ENCODE data around the gene RCSD1. TPM values are rescaled to one million over a fixed set of nuclear protein-coding genes. Genes with fewer than 3 reads are reported as not detected.

Gene RCSD1
- total RNA-seq, 5 donors from 2014 or later (not counting 1 experiment from before 2014, with no cell fraction given): 101 to 126 (median 107) TPM

GRCh38 chr1:167693425-167694045, 63.5 kb downstream of the RCSD1 start:
- ATAC-seq (replicated peaks in 1 of 4) (no peak), DNase-seq (no peak)
- ChIA-PET CTCF (interaction anchor here (0.6 to 0.9 kb wide), 3 partner anchors 25 to 460 kb away, joined by 3 to 4 read pairs (median 3); no protein-coding TSS in a partner anchor), POLR2A (no interaction called here)
- Mint-ChIP-seq H3K4me3 (no peak overlapping the region), H3K27ac (peak overlapping the region; percentile 46 to 68), H3K4me1 (peaks cover 0 to 5% (median 4%) of the 10 kb centered on the region in 3 donors), H3K9me3 (no peaks in the 10 kb centered on the region), H3K36me3 (peaks cover 71% of the 10 kb centered on the region), H3K27me3 (no peaks in the 10 kb centered on the region)
- Histone ChIP-seq H3K27ac (ENCODE audit: low read length) (no peak overlapping the region), H3K36me3 (ENCODE audit: control insufficient read depth in 2 of 2, extremely low read depth in 1 of 2, insufficient read depth in 1 of 2, low read length in 1 of 2) (peaks cover 27 to 96% of the 10 kb centered on the region in 2 donors), H3K4me3 (ENCODE audit: control insufficient read depth in 1 of 2, extremely low read depth in 1 of 2, low read length in 1 of 2) (no peak overlapping the region), H3K27me3 (replicated peaks in 1 of 2; ENCODE audit: control insufficient read depth in 2 of 2, extremely low read depth in 1 of 2, insufficient read depth in 2 of 2, low read length in 1 of 2) (no peaks in the 10 kb centered on the region), H3K9me3 (no peaks in the 10 kb centered on the region), H3K4me1 (ENCODE audit: control insufficient read depth in 1 of 2, extremely low read depth in 1 of 2, insufficient read depth in 2 of 2, low read length in 2 of 2) (no peaks in the 10 kb centered on the region)
- WGBS (ENCODE audit: insufficient coverage): 97% methylated on average over 7 of the region's 7 CpGs

GRCh38 chr1:167694691-167695090, 64.7 kb downstream of the RCSD1 start:
- no peak overlapping the region for H3K27ac ChIP-seq (ENCODE audit: low read length)
- no peak for ATAC-seq (replicated peaks in 1 of 4)
- peaks cover 75% of the 10 kb centered on the region for H3K36me3 Mint-ChIP-seq

GRCh38 chr1:167695147-167695546, 65.1 kb downstream of the RCSD1 start:
- Histone ChIP-seq H3K27ac (ENCODE audit: low read length) (no peak overlapping the region), H3K36me3 (ENCODE audit: control insufficient read depth in 2 of 2, extremely low read depth in 1 of 2, insufficient read depth in 1 of 2, low read length in 1 of 2) (peaks cover 26 to 98% of the 10 kb centered on the region in 2 donors), H3K4me1 (ENCODE audit: control insufficient read depth in 1 of 2, extremely low read depth in 1 of 2, insufficient read depth in 2 of 2, low read length in 2 of 2) (no peaks in the 10 kb centered on the region), H3K9me3 (no peaks in the 10 kb centered on the region), H3K27me3 (replicated peaks in 1 of 2; ENCODE audit: control insufficient read depth in 2 of 2, extremely low read depth in 1 of 2, insufficient read depth in 2 of 2, low read length in 1 of 2) (no peaks in the 10 kb centered on the region), H3K4me3 (ENCODE audit: control insufficient read depth in 1 of 2, extremely low read depth in 1 of 2, low read length in 1 of 2) (no peak overlapping the region)
- peaks cover 74% of the 10 kb centered on the region for H3K36me3 Mint-ChIP-seq
- POLR2A ChIA-PET: no interaction called here
- peaks cover 3 to 15% (median 9%) of the 10 kb centered on the region in 3 donors for H3K4me1 Mint-ChIP-seq
- H3K27ac Mint-ChIP-seq: peak overlapping the region; percentile 36 to 58
- 100% methylated on average over 2 of the region's 2 CpGs for WGBS (ENCODE audit: insufficient coverage)
- CTCF ChIA-PET: interaction anchor here in 1 of 2 donors (0.6 kb wide), 1 partner anchor 475 kb away, joined by 3 read pairs; no protein-coding TSS in a partner anchor
- DNase-seq (no peak), ATAC-seq (replicated peaks in 1 of 4) (no peak)
- H3K4me3 Mint-ChIP-seq: no peak overlapping the region
- H3K27me3 Mint-ChIP-seq: no peaks in the 10 kb centered on the region
- no peaks in the 10 kb centered on the region for H3K9me3 Mint-ChIP-seq

More at GRCh38 chr1:167694691-167695090, 64.7 kb downstream of the RCSD1 start:
- POLR2A ChIA-PET: no interaction called here
- Histone ChIP-seq H3K9me3 (no peaks in the 10 kb centered on the region), H3K27me3 (replicated peaks in 1 of 2; ENCODE audit: control insufficient read depth in 2 of 2, extremely low read depth in 1 of 2, insufficient read depth in 2 of 2, low read length in 1 of 2) (no peaks in the 10 kb centered on the region), H3K4me3 (ENCODE audit: control insufficient read depth in 1 of 2, extremely low read depth in 1 of 2, low read length in 1 of 2) (no peak overlapping the region), H3K4me1 (ENCODE audit: control insufficient read depth in 1 of 2, extremely low read depth in 1 of 2, insufficient read depth in 2 of 2, low read length in 2 of 2) (no peaks in the 10 kb centered on the region), H3K36me3 (ENCODE audit: control insufficient read depth in 2 of 2, extremely low read depth in 1 of 2, insufficient read depth in 1 of 2, low read length in 1 of 2) (peaks cover 26 to 98% of the 10 kb centered on the region in 2 donors)
- H3K27me3 Mint-ChIP-seq: no peaks in the 10 kb centered on the region
- DNase-seq: no peak
- H3K4me3 Mint-ChIP-seq: no peak overlapping the region
- 83% methylated on average over 2 of the region's 2 CpGs for WGBS (ENCODE audit: insufficient coverage)
- peak overlapping the region; percentile 36 to 58 for H3K27ac Mint-ChIP-seq
- CTCF ChIA-PET: no interaction called here
- peaks cover 3 to 12% (median 7%) of the 10 kb centered on the region in 3 donors for H3K4me1 Mint-ChIP-seq
- H3K9me3 Mint-ChIP-seq: no peaks in the 10 kb centered on the region

- Mint-ChIP-seq H3K27me3 (no peaks in the 10 kb centered on the region), H3K4me1 (peaks cover 3 to 15% (median 9%) of the 10 kb centered on the region in 3 donors), H3K4me3 (no peak overlapping the region), H3K27ac (peak overlapping the region; percentile 23 to 28), H3K36me3 (peaks cover 67% of the 10 kb centered on the region), H3K9me3 (no peaks in the 10 kb centered on the region)
- Histone ChIP-seq H3K4me3 (ENCODE audit: control insufficient read depth in 1 of 2, extremely low read depth in 1 of 2, low read length in 1 of 2) (no peak overlapping the region), H3K27me3 (replicated peaks in 1 of 2; ENCODE audit: control insufficient read depth in 2 of 2, extremely low read depth in 1 of 2, insufficient read depth in 2 of 2, low read length in 1 of 2) (no peaks in the 10 kb centered on the region), H3K4me1 (ENCODE audit: control insufficient read depth in 1 of 2, extremely low read depth in 1 of 2, insufficient read depth in 2 of 2, low read length in 2 of 2) (no peaks in the 10 kb centered on the region), H3K27ac (ENCODE audit: low read length) (no peak overlapping the region), H3K36me3 (ENCODE audit: control insufficient read depth in 2 of 2, extremely low read depth in 1 of 2, insufficient read depth in 1 of 2, low read length in 1 of 2) (peaks cover 24 to 96% of the 10 kb centered on the region in 2 donors), H3K9me3 (no peaks in the 10 kb centered on the region)
- ATAC-seq (replicated peaks in 1 of 4) (no peak), DNase-seq (no peak)
- ChIA-PET POLR2A (no interaction called here), CTCF (interaction anchor here (0.6 to 1.1 kb wide), 3 partner anchors 19 to 476 kb away, joined by 3 read pairs; no protein-coding TSS in a partner anchor)
- 75% methylated on average over 2 of the region's 7 CpGs for WGBS (ENCODE audit: insufficient coverage)
Observed at GRCh38 chr1:167695756-167696561, 65.9 kb downstream of the RCSD1 start.

GRCh38 chr1:167697667-167698141, 67.7 kb downstream of the RCSD1 start:
- Histone ChIP-seq H3K27ac (ENCODE audit: low read length) (no peak overlapping the region), H3K9me3 (no peaks in the 10 kb centered on the region), H3K36me3 (ENCODE audit: control insufficient read depth in 2 of 2, extremely low read depth in 1 of 2, insufficient read depth in 1 of 2, low read length in 1 of 2) (peaks cover 18 to 96% of the 10 kb centered on the region in 2 donors), H3K27me3 (replicated peaks in 1 of 2; ENCODE audit: control insufficient read depth in 2 of 2, extremely low read depth in 1 of 2, insufficient read depth in 2 of 2, low read length in 1 of 2) (no peaks in the 10 kb centered on the region), H3K4me1 (ENCODE audit: control insufficient read depth in 1 of 2, extremely low read depth in 1 of 2, insufficient read depth in 2 of 2, low read length in 2 of 2) (no peaks in the 10 kb centered on the region), H3K4me3 (ENCODE audit: control insufficient read depth in 1 of 2, extremely low read depth in 1 of 2, low read length in 1 of 2) (no peak overlapping the region)
- no peak for ATAC-seq (replicated peaks in 1 of 4)
- POLR2A ChIA-PET: no interaction called here
- peaks cover 3 to 16% (median 9%) of the 10 kb centered on the region in 3 donors for H3K4me1 Mint-ChIP-seq
- 91% methylated on average over 14 of the region's 14 CpGs for WGBS (ENCODE audit: insufficient coverage)
- CTCF ChIA-PET: no interaction called here
- no peak for DNase-seq
- H3K4me3 Mint-ChIP-seq: no peak overlapping the region
- H3K36me3 Mint-ChIP-seq: peaks cover 63% of the 10 kb centered on the region
- no peaks in the 10 kb centered on the region for H3K27me3 Mint-ChIP-seq
- H3K9me3 Mint-ChIP-seq: no peaks in the 10 kb centered on the region
- peak overlapping the region; percentile 28 to 55 for H3K27ac Mint-ChIP-seq

- Mint-ChIP-seq H3K4me1 (peaks cover 8 to 22% (median 9%) of the 10 kb centered on the region in 3 donors), H3K36me3 (peaks cover 66% of the 10 kb centered on the region), H3K27ac (peak overlapping the region; percentile 55 to 61), H3K27me3 (no peaks in the 10 kb centered on the region), H3K9me3 (no peaks in the 10 kb centered on the region), H3K4me3 (no peak overlapping the region)
- no peaks in the 10 kb centered on the region for H3K9me3 ChIP-seq
- ChIA-PET POLR2A (interaction anchor here (0.6 to 0.7 kb wide), 4 partner anchors 49 to 525 kb away, joined by 3 to 8 read pairs (median 6); no protein-coding TSS in a partner anchor), CTCF (interaction anchor here in 1 of 2 donors (0.7 kb wide), 1 partner anchor 9 kb away, joined by 3 read pairs; no protein-coding TSS in a partner anchor)
- no peak overlapping the region for H3K27ac ChIP-seq (ENCODE audit: low read length)
- ATAC-seq (replicated peaks in 1 of 4) (no peak), DNase-seq (no peak)
- H3K4me1 ChIP-seq (ENCODE audit: control insufficient read depth in 1 of 2, extremely low read depth in 1 of 2, insufficient read depth in 2 of 2, low read length in 2 of 2): no peaks in the 10 kb centered on the region
- peaks cover 18 to 96% of the 10 kb centered on the region in 2 donors for H3K36me3 ChIP-seq (ENCODE audit: control insufficient read depth in 2 of 2, extremely low read depth in 1 of 2, insufficient read depth in 1 of 2, low read length in 1 of 2)
- WGBS (ENCODE audit: insufficient coverage): 93% methylated on average over 2 of the region's 4 CpGs
- H3K27me3 ChIP-seq (replicated peaks in 1 of 2; ENCODE audit: control insufficient read depth in 2 of 2, extremely low read depth in 1 of 2, insufficient read depth in 2 of 2, low read length in 1 of 2): no peaks in the 10 kb centered on the region
- no peak overlapping the region for H3K4me3 ChIP-seq (ENCODE audit: control insufficient read depth in 1 of 2, extremely low read depth in 1 of 2, low read length in 1 of 2)
Observed at GRCh38 chr1:167698313-167698712, 68.3 kb downstream of the RCSD1 start.
